Measurements from ENCODE around the gene KLHDC9. TPM values are rescaled to one million over a fixed set of nuclear protein-coding genes. Genes with fewer than 3 reads are reported as not detected.
"Not testable (repeated sequence)": the region's sequence is repeated elsewhere in the genome, so short reads cannot be mapped to it uniquely, and the experiment has no call there.

Gene KLHDC9
- 10 to 100 TPM; 15.9 to 19.9 (median 18.3) TPM for polyA plus RNA-seq (ENCODE audit: insufficient read length in 4 of 4)

- DNase-seq (ENCODE audit: low read depth in 4 of 4, low spot score in 3 of 4): peak; percentile 70 to 77 (median 76)
Observed at GRCh38 chr1:161098210-161099068, at the start of gene KLHDC9. Gene KLHDC9 (plus strand): TSS chr1:161098361. CDS start chr1:161098536, 175 bp downstream.

- no peak for DNase-seq (ENCODE audit: low read depth in 4 of 4, low spot score in 3 of 4)
Observed at GRCh38 chr1:161048949-161049722, 49.0 kb upstream of the KLHDC9 start.

- no peak for DNase-seq (ENCODE audit: low read depth in 4 of 4, low spot score in 3 of 4)
Observed at GRCh38 chr1:161051219-161051618, 46.9 kb upstream of the KLHDC9 start.

GRCh38 chr1:161052899-161053298 lies 45.3 kb upstream of the KLHDC9 start:
- no peak for DNase-seq (ENCODE audit: low read depth in 4 of 4, low spot score in 3 of 4)

GRCh38 chr1:161054232-161054631 lies 43.9 kb upstream of the KLHDC9 start:
- DNase-seq (ENCODE audit: low read depth in 4 of 4, low spot score in 3 of 4): no peak

- no peak for DNase-seq (ENCODE audit: low read depth in 4 of 4, low spot score in 3 of 4)
Observed at GRCh38 chr1:161054805-161055204, 43.4 kb upstream of the KLHDC9 start.

GRCh38 chr1:161059293-161059692 lies 38.9 kb upstream of the KLHDC9 start:
- no peak for DNase-seq (ENCODE audit: low read depth in 4 of 4, low spot score in 3 of 4)

GRCh38 chr1:161061419-161061818 lies 36.7 kb upstream of the KLHDC9 start:
- no peak for DNase-seq (ENCODE audit: low read depth in 4 of 4, low spot score in 3 of 4)

- DNase-seq (ENCODE audit: low read depth in 4 of 4, low spot score in 3 of 4): not testable (repeated sequence)
Observed at GRCh38 chr1:161063936-161064335, 34.2 kb upstream of the KLHDC9 start.

- DNase-seq (ENCODE audit: low read depth in 4 of 4, low spot score in 3 of 4): not testable (repeated sequence)
Observed at GRCh38 chr1:161065681-161066080, 32.5 kb upstream of the KLHDC9 start.

- DNase-seq (ENCODE audit: low read depth in 4 of 4, low spot score in 3 of 4): no peak
Observed at GRCh38 chr1:161066694-161067093, 31.5 kb upstream of the KLHDC9 start.

GRCh38 chr1:161068306-161069234 lies 29.6 kb upstream of the KLHDC9 start:
- no peak for DNase-seq (ENCODE audit: low read depth in 4 of 4, low spot score in 3 of 4)

GRCh38 chr1:161069241-161069640 lies 28.9 kb upstream of the KLHDC9 start:
- no peak for DNase-seq (ENCODE audit: low read depth in 4 of 4, low spot score in 3 of 4)

- no peak for DNase-seq (ENCODE audit: low read depth in 4 of 4, low spot score in 3 of 4)
Observed at GRCh38 chr1:161069731-161070270, 28.4 kb upstream of the KLHDC9 start, which contains the start of gene ARHGAP30. Gene ARHGAP30 (minus strand): TSS chr1:161069891. CDS start chr1:161069624, 267 bp downstream.

GRCh38 chr1:161070761-161071160 lies 27.4 kb upstream of the KLHDC9 start:
- DNase-seq (ENCODE audit: low read depth in 4 of 4, low spot score in 3 of 4): no peak

GRCh38 chr1:161071886-161072371 lies 26.2 kb upstream of the KLHDC9 start:
- DNase-seq (ENCODE audit: low read depth in 4 of 4, low spot score in 3 of 4): no peak

- DNase-seq (ENCODE audit: low read depth in 4 of 4, low spot score in 3 of 4): no peak
Observed at GRCh38 chr1:161072751-161073449, 25.3 kb upstream of the KLHDC9 start.

- DNase-seq (ENCODE audit: low read depth in 4 of 4, low spot score in 3 of 4): no peak
Observed at GRCh38 chr1:161073474-161074121, 24.6 kb upstream of the KLHDC9 start.

Measured in right renal pelvis (tissue), 4 donors.